Lower leg skin (tissue), 3 donors: ENCODE measurements around the gene BACH1.

Source experiments
- CTCF ChIP-seq, 3 donors: fragments of 450-650 bp; IDR thresholded peaks; one replicate each; pipeline ENCODE4 v1.5.1; 2016; ENCODE audit warnings: antibody characterized with exemption in 3 of 3, mild to moderate bottlenecking in 3 of 3, moderate library complexity in 2 of 3
- POLR2A ChIP-seq, 2 donors: fragments of 450-650 bp; IDR thresholded peaks; one replicate each; pipeline ENCODE4 v1.6.1; 2016 to 2017; ENCODE audit warnings: antibody characterized with exemption in 2 of 2, mild to moderate bottlenecking in 1 of 2, moderate library complexity in 1 of 2

- no peak for TF ChIP-seq CTCF (IDR thresholded peaks at IDR 0.05)
- no peak for TF ChIP-seq POLR2A (IDR thresholded peaks at IDR 0.05)
Observed at GRCh38 chr21:29368906-29369305, 70.2 kb downstream of the BACH1 start.
